ENCODE measurements around the gene IFNK.

Gene IFNK

DNA sequence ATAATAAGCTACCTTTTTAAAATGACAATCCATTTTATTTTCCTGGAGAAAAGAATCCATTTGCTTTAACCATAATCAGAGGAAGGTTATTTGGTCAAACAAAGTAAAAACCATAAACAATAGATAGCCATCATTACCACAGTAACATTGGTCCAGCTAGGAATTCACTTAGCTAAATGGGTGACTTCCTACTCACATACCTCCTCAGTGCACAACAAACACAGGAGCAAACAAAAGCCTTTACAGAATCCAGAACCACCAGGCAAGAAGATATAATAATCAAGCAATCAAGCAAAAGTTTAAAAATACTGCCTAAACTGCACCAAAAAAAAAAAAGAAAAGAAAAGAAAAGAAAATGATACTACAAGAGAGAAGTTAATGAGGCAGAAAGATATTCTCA is 949 bp upstream of the IFNK start (continued):
- TF ChIP-seq, protein P1, sequence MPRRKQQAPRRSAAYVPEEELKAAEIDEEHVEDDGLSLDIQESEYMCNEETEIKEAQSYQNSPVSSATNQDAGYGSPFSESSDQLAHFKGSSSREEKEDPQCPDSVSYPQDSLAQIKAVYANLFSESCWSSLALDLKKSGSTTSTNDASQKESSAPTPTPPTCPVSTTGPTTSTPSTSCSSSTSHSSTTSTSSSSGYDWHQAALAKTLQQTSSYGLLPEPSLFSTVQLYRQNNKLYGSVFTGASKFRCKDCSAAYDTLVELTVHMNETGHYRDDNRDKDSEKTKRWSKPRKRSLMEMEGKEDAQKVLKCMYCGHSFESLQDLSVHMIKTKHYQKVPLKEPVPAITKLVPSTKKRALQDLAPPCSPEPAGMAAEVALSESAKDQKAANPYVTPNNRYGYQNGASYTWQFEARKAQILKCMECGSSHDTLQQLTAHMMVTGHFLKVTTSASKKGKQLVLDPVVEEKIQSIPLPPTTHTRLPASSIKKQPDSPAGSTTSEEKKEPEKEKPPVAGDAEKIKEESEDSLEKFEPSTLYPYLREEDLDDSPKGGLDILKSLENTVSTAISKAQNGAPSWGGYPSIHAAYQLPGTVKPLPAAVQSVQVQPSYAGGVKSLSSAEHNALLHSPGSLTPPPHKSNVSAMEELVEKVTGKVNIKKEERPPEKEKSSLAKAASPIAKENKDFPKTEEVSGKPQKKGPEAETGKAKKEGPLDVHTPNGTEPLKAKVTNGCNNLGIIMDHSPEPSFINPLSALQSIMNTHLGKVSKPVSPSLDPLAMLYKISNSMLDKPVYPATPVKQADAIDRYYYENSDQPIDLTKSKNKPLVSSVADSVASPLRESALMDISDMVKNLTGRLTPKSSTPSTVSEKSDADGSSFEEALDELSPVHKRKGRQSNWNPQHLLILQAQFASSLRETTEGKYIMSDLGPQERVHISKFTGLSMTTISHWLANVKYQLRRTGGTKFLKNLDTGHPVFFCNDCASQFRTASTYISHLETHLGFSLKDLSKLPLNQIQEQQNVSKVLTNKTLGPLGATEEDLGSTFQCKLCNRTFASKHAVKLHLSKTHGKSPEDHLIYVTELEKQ (tag by site-specific recombination; IDR thresholded peaks at IDR 0.05; ENCODE audit: borderline replicate concordance): no peak
- TF ChIP-seq ZNF132 (tag by site-specific recombination; IDR thresholded peaks at IDR 0.05; ENCODE audit: borderline replicate concordance) (no peak), ZNF266 (tag by site-specific recombination; IDR thresholded peaks at IDR 0.05; ENCODE audit: low read depth) (no peak), ZNF585B (tag by site-specific recombination; IDR thresholded peaks at IDR 0.05) (no peak), ZBTB17 (tag by site-specific recombination; IDR thresholded peaks at IDR 0.05) (no peak), ZNF114 (tag by site-specific recombination; IDR thresholded peaks at IDR 0.05) (no peak)
- TF ChIP-seq, protein P2, sequence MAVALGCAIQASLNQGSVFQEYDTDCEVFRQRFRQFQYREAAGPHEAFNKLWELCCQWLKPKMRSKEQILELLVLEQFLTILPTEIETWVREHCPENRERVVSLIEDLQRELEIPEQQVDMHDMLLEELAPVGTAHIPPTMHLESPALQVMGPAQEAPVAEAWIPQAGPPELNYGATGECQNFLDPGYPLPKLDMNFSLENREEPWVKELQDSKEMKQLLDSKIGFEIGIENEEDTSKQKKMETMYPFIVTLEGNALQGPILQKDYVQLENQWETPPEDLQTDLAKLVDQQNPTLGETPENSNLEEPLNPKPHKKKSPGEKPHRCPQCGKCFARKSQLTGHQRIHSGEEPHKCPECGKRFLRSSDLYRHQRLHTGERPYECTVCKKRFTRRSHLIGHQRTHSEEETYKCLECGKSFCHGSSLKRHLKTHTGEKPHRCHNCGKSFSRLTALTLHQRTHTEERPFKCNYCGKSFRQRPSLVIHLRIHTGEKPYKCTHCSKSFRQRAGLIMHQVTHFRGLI (tag by site-specific recombination; IDR thresholded peaks at IDR 0.05): no peak
- TF ChIP-seq, protein P3, sequence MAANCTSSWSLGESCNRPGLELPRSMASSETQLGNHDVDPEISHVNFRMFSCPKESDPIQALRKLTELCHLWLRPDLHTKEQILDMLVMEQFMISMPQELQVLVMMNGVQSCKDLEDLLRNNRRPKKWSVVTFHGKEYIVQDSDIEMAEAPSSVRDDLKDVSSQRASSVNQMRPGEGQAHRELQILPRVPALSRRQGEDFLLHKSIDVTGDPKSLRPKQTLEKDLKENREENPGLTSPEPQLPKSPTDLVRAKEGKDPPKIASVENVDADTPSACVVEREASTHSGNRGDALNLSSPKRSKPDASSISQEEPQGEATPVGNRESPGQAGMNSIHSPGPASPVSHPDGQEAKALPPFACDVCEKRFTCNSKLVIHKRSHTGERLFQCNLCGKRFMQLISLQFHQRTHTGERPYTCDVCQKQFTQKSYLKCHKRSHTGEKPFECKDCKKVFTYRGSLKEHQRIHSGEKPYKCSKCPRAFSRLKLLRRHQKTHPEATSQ (tag by site-specific recombination; IDR thresholded peaks at IDR 0.05): no peak
- TF ChIP-seq, protein P4, sequence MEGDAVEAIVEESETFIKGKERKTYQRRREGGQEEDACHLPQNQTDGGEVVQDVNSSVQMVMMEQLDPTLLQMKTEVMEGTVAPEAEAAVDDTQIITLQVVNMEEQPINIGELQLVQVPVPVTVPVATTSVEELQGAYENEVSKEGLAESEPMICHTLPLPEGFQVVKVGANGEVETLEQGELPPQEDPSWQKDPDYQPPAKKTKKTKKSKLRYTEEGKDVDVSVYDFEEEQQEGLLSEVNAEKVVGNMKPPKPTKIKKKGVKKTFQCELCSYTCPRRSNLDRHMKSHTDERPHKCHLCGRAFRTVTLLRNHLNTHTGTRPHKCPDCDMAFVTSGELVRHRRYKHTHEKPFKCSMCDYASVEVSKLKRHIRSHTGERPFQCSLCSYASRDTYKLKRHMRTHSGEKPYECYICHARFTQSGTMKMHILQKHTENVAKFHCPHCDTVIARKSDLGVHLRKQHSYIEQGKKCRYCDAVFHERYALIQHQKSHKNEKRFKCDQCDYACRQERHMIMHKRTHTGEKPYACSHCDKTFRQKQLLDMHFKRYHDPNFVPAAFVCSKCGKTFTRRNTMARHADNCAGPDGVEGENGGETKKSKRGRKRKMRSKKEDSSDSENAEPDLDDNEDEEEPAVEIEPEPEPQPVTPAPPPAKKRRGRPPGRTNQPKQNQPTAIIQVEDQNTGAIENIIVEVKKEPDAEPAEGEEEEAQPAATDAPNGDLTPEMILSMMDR (tag by site-specific recombination; IDR thresholded peaks at IDR 0.05): no peak
- TF ChIP-seq, protein P5, sequence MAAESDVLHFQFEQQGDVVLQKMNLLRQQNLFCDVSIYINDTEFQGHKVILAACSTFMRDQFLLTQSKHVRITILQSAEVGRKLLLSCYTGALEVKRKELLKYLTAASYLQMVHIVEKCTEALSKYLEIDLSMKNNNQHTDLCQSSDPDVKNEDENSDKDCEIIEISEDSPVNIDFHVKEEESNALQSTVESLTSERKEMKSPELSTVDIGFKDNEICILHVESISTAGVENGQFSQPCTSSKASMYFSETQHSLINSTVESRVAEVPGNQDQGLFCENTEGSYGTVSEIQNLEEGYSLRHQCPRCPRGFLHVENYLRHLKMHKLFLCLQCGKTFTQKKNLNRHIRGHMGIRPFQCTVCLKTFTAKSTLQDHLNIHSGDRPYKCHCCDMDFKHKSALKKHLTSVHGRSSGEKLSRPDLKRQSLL (tag by site-specific recombination; IDR thresholded peaks at IDR 0.05): no peak
- TF ChIP-seq, protein P6, sequence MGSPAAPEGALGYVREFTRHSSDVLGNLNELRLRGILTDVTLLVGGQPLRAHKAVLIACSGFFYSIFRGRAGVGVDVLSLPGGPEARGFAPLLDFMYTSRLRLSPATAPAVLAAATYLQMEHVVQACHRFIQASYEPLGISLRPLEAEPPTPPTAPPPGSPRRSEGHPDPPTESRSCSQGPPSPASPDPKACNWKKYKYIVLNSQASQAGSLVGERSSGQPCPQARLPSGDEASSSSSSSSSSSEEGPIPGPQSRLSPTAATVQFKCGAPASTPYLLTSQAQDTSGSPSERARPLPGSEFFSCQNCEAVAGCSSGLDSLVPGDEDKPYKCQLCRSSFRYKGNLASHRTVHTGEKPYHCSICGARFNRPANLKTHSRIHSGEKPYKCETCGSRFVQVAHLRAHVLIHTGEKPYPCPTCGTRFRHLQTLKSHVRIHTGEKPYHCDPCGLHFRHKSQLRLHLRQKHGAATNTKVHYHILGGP (tag by site-specific recombination; IDR thresholded peaks at IDR 0.05): no peak

DNA sequence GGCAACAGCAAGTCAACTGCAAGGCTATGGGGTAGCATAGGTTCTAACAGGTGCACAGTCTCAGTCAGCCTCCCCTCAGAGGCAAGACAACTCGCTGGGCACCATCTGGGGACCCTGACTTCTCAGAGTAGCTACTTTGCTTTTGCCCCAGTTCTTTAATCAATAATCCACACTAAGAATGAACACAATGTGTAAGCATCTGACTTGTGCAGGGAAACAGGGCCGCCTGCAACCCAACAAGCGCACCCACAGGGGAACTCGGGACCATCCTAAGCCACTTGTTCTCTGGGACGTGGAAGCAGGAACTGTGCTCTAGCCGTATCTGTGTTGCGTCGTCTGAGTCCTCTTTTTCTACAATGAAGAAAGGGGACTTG is 3.6 kb downstream of the IFNK start:
- no peaks in the 10 kb centered on the region for H3K36me3 ChIP-seq (ENCODE audit: control insufficient read depth in 2 of 2, insufficient read depth in 1 of 2, low read length in 2 of 2)
- H3K4me3 ChIP-seq (ENCODE audit: low read depth, low read length): peak overlapping the region; percentile 75
- POLR2A ChIA-PET: no interaction called here
- TF ChIP-seq ZNF23 (tag by site-specific recombination; IDR thresholded peaks at IDR 0.05; ENCODE audit: borderline replicate concordance) (no peak), ZNF610 (tag by site-specific recombination; IDR thresholded peaks at IDR 0.05; ENCODE audit: borderline replicate concordance) (no peak), ZNF830 (tag by site-specific recombination; IDR thresholded peaks at IDR 0.05; ENCODE audit: low read depth) (no peak)
- TF ChIP-seq, protein P7, sequence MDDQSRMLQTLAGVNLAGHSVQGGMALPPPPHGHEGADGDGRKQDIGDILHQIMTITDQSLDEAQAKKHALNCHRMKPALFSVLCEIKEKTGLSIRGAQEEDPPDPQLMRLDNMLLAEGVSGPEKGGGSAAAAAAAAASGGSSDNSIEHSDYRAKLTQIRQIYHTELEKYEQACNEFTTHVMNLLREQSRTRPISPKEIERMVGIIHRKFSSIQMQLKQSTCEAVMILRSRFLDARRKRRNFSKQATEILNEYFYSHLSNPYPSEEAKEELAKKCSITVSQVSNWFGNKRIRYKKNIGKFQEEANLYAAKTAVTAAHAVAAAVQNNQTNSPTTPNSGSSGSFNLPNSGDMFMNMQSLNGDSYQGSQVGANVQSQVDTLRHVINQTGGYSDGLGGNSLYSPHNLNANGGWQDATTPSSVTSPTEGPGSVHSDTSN (CRISPR knock-in tag; IDR thresholded peaks at IDR 0.05): no peak
- no peaks in the 10 kb centered on the region for H3K9me3 ChIP-seq (ENCODE audit: control insufficient read depth, insufficient read depth, low read depth, low read length)
- 0 out of 2 replicates have a peak, but pooled peaks cover 4% of the 10 kb centered on the region for H3K4me1 ChIP-seq (ENCODE audit: control insufficient read depth, insufficient read depth, low read length)
- CTCF ChIA-PET: interaction anchor here (0.6 to 2.1 kb wide), 5 partner anchors 16 to 195 kb away, joined by 3 to 7 read pairs (median 4); no protein-coding TSS in a partner anchor
- H3K27ac ChIP-seq (ENCODE audit: extremely low read depth, low read depth, low read length): no peak overlapping the region

Data from HEK293 (cell line).